WTC11 (cell line): Measurements from ENCODE around the gene PTPRN2. TPM values are rescaled to one million over a fixed set of nuclear protein-coding genes. Genes with fewer than 3 reads are reported as not detected.

ENCODE experiments used
- ATAC-seq: fragments of 200-7000 bp; cut with Tn5 transposase; 2 replicates; pipeline ENCODE4 v1.10.0; 2021; ENCODE audit warnings: mild to moderate bottlenecking, moderate library complexity
- CTCF ChIA-PET: fragments of 300-600 bp; sonication (Branson Sonifier 250); formaldehyde crosslinking; loops from one replicate; lab custom pipeline; 2021; ENCODE audit warnings: antibody characterized with exemption; lab: Charles Lee
- POLR2A ChIA-PET: fragments of 350-600 bp; sonication (Branson Sonifier 250); formaldehyde crosslinking; loops from one replicate; lab custom pipeline; 2021; ENCODE audit warnings: antibody characterized with exemption; lab: Charles Lee
- DNase-seq: peaks from one replicate; pipeline ENCODE4 v3.0.0; 2021; ENCODE audit warnings: low spot score
- H3K27ac Mint-ChIP-seq: 2 replicates; pipeline ENCODE4 v1.8.0; 2021; ENCODE audit warnings: mixed read lengths
- H3K27me3 Mint-ChIP-seq: 2 replicates; pipeline ENCODE4 v1.8.0; 2021; ENCODE audit warnings: low read depth, mild to moderate bottlenecking, moderate library complexity, mixed read lengths
- H3K36me3 Mint-ChIP-seq: 2 replicates; pipeline ENCODE4 v1.8.0; 2021; ENCODE audit warnings: mixed read lengths
- H3K4me1 Mint-ChIP-seq: 2 replicates; pipeline ENCODE4 v1.8.0; 2022; ENCODE audit warnings: mixed read lengths
- H3K4me3 Mint-ChIP-seq: 2 replicates; pipeline ENCODE4 v1.8.0; 2021; ENCODE audit warnings: mild to moderate bottlenecking, moderate library complexity, mixed read lengths
- H3K9me3 Mint-ChIP-seq: 2 replicates; pipeline ENCODE4 v1.8.0; 2021; ENCODE audit warnings: mixed read lengths
- ATF3 ChIP-seq: sonication (generic); formaldehyde crosslinking; conservative IDR thresholded peaks from 2 replicates; pipeline ENCODE4 v1.8.1; 2022; ENCODE audit warnings: mild to moderate bottlenecking, missing genetic modification reagents
- CDX4 ChIP-seq: fragments of 250-450 bp; sonication (Bioruptor Pico); IDR thresholded peaks from 2 replicates; pipeline ENCODE4 v1.9.0; 2021; ENCODE audit warnings: moderate library complexity, mild to moderate bottlenecking, inconsistent platforms, borderline replicate concordance
- ETV6 ChIP-seq: sonication (generic); formaldehyde crosslinking; IDR thresholded peaks from 2 replicates; pipeline ENCODE4 v1.8.1; 2022; ENCODE audit warnings: mild to moderate bottlenecking, missing genetic modification reagents
- FOXP4 ChIP-seq: sonication (generic); formaldehyde crosslinking; IDR thresholded peaks from 2 replicates; pipeline ENCODE4 v1.8.0; 2022; ENCODE audit warnings: mild to moderate bottlenecking, missing genetic modification reagents
- GABPB1 ChIP-seq: sonication (generic); formaldehyde crosslinking; IDR thresholded peaks from 2 replicates; pipeline ENCODE4 v1.8.1; 2023; ENCODE audit warnings: mild to moderate bottlenecking, missing genetic modification reagents
- HMGA2 ChIP-seq: fragments of 250-450 bp; sonication (Bioruptor Pico); IDR thresholded peaks from 2 replicates; pipeline ENCODE4 v1.4.0; 2021; ENCODE audit warnings: mild to moderate bottlenecking, moderate library complexity
- MAX ChIP-seq: sonication (generic); formaldehyde crosslinking; IDR thresholded peaks from 2 replicates; pipeline ENCODE4 v1.8.0; 2022; ENCODE audit warnings: mild to moderate bottlenecking, missing genetic modification reagents
- MYBL2 ChIP-seq: sonication (generic); formaldehyde crosslinking; IDR thresholded peaks from 2 replicates; pipeline ENCODE4 v1.8.1; 2023; ENCODE audit warnings: mild to moderate bottlenecking, moderate library complexity, missing genetic modification reagents
- NR2C2 ChIP-seq: sonication (generic); formaldehyde crosslinking; IDR thresholded peaks from 2 replicates; pipeline ENCODE4 v1.8.0; 2022; ENCODE audit warnings: mild to moderate bottlenecking, missing genetic modification reagents
- PRDM15 ChIP-seq: sonication (generic); formaldehyde crosslinking; IDR thresholded peaks from 2 replicates; pipeline ENCODE4 v1.8.0; 2022; ENCODE audit warnings: missing genetic modification reagents
- TEAD4 ChIP-seq: sonication (generic); formaldehyde crosslinking; IDR thresholded peaks from 2 replicates; pipeline ENCODE4 v1.8.0; 2022; ENCODE audit warnings: mild to moderate bottlenecking, missing genetic modification reagents
- USF2 ChIP-seq: sonication (generic); formaldehyde crosslinking; IDR thresholded peaks from 2 replicates; pipeline ENCODE4 v1.8.1; 2023; ENCODE audit warnings: mild to moderate bottlenecking, missing genetic modification reagents, moderate library complexity
- ZBTB43 ChIP-seq: sonication (generic); formaldehyde crosslinking; IDR thresholded peaks from 2 replicates; pipeline ENCODE4 v1.8.1; 2023; ENCODE audit warnings: mild to moderate bottlenecking, missing genetic modification reagents
- ZNF219 ChIP-seq: sonication (generic); formaldehyde crosslinking; IDR thresholded peaks from 2 replicates; pipeline ENCODE4 v1.8.0; 2023; ENCODE audit warnings: missing genetic modification reagents, mild to moderate bottlenecking, borderline replicate concordance
- ZNF263 ChIP-seq: sonication (generic); formaldehyde crosslinking; IDR thresholded peaks from 2 replicates; pipeline ENCODE4 v1.8.1; 2022; ENCODE audit warnings: low read depth, mild to moderate bottlenecking, moderate library complexity, missing genetic modification reagents
- ZNF423 ChIP-seq: fragments of 250-450 bp; sonication (Bioruptor Pico); IDR thresholded peaks from 2 replicates; pipeline ENCODE4 v2.1.2; 2022; ENCODE audit warnings: mild to moderate bottlenecking, moderate library complexity
- ZNF425 ChIP-seq: fragments of 250-450 bp; sonication (Bioruptor Pico); conservative IDR thresholded peaks from 2 replicates; pipeline ENCODE4 v1.9.0; 2021; ENCODE audit warnings: mild to moderate bottlenecking
- ZNF532 ChIP-seq: fragments of 250-450 bp; sonication (Bioruptor Pico); IDR thresholded peaks from 2 replicates; pipeline ENCODE4 v1.9.0; 2021; ENCODE audit warnings: mild to moderate bottlenecking, borderline replicate concordance
- ZSCAN18 ChIP-seq: fragments of 250-450 bp; sonication (Bioruptor Pico); IDR thresholded peaks from 2 replicates; pipeline ENCODE4 v2.1.2; 2022; ENCODE audit warnings: mild to moderate bottlenecking, moderate library complexity
- total RNA-seq: library from RNA; stranded (reverse); gene quantifications from 3 replicates; pipeline ENCODE4 v1.2.3, GENCODE V29; 2021

PTPRN2 gene
- total RNA-seq, 1 experiment from 2014 or later: 4.7 TPM

GRCh38 chr7:158591944-158592343 is 4.3 kb upstream of the PTPRN2 start:
- peaks cover 7% of the 10 kb centered on the region; the same call in 1 of the 2 replicates for H3K4me1 Mint-ChIP-seq
- DNase-seq: no peak
- ATAC-seq: no peak
- POLR2A ChIA-PET: no interaction called here
- no peak for TF ChIP-seq USF2 (CRISPR knock-in tag)
- no peak for TF ChIP-seq ZSCAN18 (CRISPR knock-in tag)
- no peak for TF ChIP-seq ZNF423 (CRISPR knock-in tag)
- TF ChIP-seq ATF3 (CRISPR knock-in tag): no peak
- TF ChIP-seq FOXP4 (CRISPR knock-in tag): no peak
- no peak; the same call in 1 of the 2 replicates for TF ChIP-seq GABPB1 (CRISPR knock-in tag)
- TF ChIP-seq ZNF219 (CRISPR knock-in tag): no peak
- no peak for TF ChIP-seq CDX4 (CRISPR knock-in tag)
- TF ChIP-seq MAX (CRISPR knock-in tag): no peak
- TF ChIP-seq NR2C2 (CRISPR knock-in tag): no peak
- no peak for TF ChIP-seq ZNF425 (CRISPR knock-in tag)
- no peak for TF ChIP-seq ETV6 (CRISPR knock-in tag)
- no peak for TF ChIP-seq PRDM15 (CRISPR knock-in tag)
- TF ChIP-seq TEAD4 (CRISPR knock-in tag): no peak
- TF ChIP-seq HMGA2 (CRISPR knock-in tag): no peak
- no peak for TF ChIP-seq MYBL2 (CRISPR knock-in tag)
- no peak for TF ChIP-seq ZNF532 (CRISPR knock-in tag)
- TF ChIP-seq ZBTB43: no peak
- TF ChIP-seq ZNF263 (CRISPR knock-in tag): no peak
- TF ChIP-seq, all 79 proteins: peak for 0
- Mint-ChIP-seq H3K27ac (no peak overlapping the region), H3K36me3 (peaks cover 11% of the 10 kb centered on the region; the same call in 1 of the 2 replicates), H3K9me3 (peaks cover 9% of the 10 kb centered on the region; the same call in 1 of the 2 replicates), H3K27me3 (no peaks in the 10 kb centered on the region), H3K4me3 (no peak overlapping the region)
- CTCF ChIA-PET: no interaction called here
